Esophagus squamous epithelium (tissue), 4 donors: ENCODE measurements around the gene HIF1A.

Experiments used
- POLR2A ChIP-seq, 4 donors: fragments of 450-650 bp; IDR thresholded peaks; one replicate each; pipeline ENCODE4 v1.6.1; 2017; ENCODE audit warnings: antibody characterized with exemption in 4 of 4, mild to moderate bottlenecking in 4 of 4, moderate library complexity in 3 of 4
- TF ChIP-seq, protein P1 (sequence below), 6 experiments: fragments of 450-650 bp in 4 of 6; fragments of 200-600 bp in 2 of 6; sonication (generic) in 2 of 6; IDR thresholded peaks; one replicate each; pipeline ENCODE4 v1.5.1; 2016 to 2019; ENCODE audit warnings: antibody characterized with exemption in 6 of 6, mild to moderate bottlenecking in 4 of 6, moderate library complexity in 4 of 6

DNA sequence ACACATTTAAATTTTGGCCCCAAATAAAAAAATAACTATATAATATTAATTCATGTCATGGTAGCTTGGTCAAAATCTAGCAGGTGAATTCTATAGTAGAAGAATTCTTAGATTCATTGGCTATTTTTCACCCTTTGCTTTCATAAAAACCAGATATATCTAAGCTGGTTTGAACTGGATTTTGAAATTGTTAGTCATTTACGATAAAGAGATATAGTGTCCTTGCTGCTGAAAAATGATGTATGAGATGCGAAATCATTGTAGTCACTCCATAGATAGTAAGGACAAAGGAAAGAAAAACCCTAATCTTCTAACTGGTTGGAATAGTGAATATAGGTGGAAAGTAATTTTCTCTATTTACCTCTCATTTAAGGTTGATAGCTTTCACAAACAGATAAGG, 12.2 kb upstream of the HIF1A start:
- no peak for TF ChIP-seq POLR2A (IDR thresholded peaks at IDR 0.05)
- TF ChIP-seq, protein P1, sequence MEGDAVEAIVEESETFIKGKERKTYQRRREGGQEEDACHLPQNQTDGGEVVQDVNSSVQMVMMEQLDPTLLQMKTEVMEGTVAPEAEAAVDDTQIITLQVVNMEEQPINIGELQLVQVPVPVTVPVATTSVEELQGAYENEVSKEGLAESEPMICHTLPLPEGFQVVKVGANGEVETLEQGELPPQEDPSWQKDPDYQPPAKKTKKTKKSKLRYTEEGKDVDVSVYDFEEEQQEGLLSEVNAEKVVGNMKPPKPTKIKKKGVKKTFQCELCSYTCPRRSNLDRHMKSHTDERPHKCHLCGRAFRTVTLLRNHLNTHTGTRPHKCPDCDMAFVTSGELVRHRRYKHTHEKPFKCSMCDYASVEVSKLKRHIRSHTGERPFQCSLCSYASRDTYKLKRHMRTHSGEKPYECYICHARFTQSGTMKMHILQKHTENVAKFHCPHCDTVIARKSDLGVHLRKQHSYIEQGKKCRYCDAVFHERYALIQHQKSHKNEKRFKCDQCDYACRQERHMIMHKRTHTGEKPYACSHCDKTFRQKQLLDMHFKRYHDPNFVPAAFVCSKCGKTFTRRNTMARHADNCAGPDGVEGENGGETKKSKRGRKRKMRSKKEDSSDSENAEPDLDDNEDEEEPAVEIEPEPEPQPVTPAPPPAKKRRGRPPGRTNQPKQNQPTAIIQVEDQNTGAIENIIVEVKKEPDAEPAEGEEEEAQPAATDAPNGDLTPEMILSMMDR (IDR thresholded peaks at IDR 0.05) = no peak
